HepG2 (cell line): ENCODE measurements around the gene CREBBP. TPM values are rescaled to one million over a fixed set of nuclear protein-coding genes. Genes with fewer than 3 reads are reported as not detected.

Experiments
- ATF3 ChIP-seq: sonication (generic); formaldehyde crosslinking; IDR thresholded peaks from 2 replicates; pipeline ENCODE4 v1.4.0; 2020; ENCODE audit warnings: missing genetic modification reagents
- CHD4 ChIP-seq: fragments of 200-600 bp; sonication (generic); IDR thresholded peaks from 2 replicates; pipeline ENCODE4 v1.7.0; 2017; ENCODE audit warnings: mild to moderate bottlenecking, low read length, borderline replicate concordance
- DR1 ChIP-seq: sonication (generic); formaldehyde crosslinking; IDR thresholded peaks from 2 replicates; pipeline ENCODE4 v1.8.0; 2021; ENCODE audit warnings: mild to moderate bottlenecking, missing genetic modification reagents, inconsistent platforms
- DRAP1 ChIP-seq: IDR thresholded peaks from 2 replicates; pipeline ENCODE4 v1.6.1; 2016; ENCODE audit warnings: missing genetic modification reagents, missing compliant biosample characterization
- PAXIP1 ChIP-seq: sonication (generic); formaldehyde crosslinking; conservative IDR thresholded peaks from 2 replicates; pipeline ENCODE4 v1.4.0; 2020; ENCODE audit warnings: mild to moderate bottlenecking, missing genetic modification reagents, moderate library complexity
- PCBP2 ChIP-seq: fragments of 200-400 bp; formaldehyde crosslinking; optimal IDR thresholded peaks from 2 replicates; pipeline ENCODE3; 2018; ENCODE audit warnings: low read length, low read depth; ENCODE audit not compliant: poor library complexity, severe bottlenecking
- PHF20 ChIP-seq: sonication (generic); formaldehyde crosslinking; IDR thresholded peaks from 2 replicates; pipeline ENCODE4 v1.5.0; 2020; ENCODE audit warnings: mild to moderate bottlenecking, missing genetic modification reagents
- SMARCE1 ChIP-seq: fragments of 450-650 bp; IDR thresholded peaks from 2 replicates; pipeline ENCODE4 v1.6.1; 2017; ENCODE audit warnings: borderline replicate concordance
- TFDP1 ChIP-seq: IDR thresholded peaks from 2 replicates; pipeline ENCODE4 v1.6.1; 2016; ENCODE audit warnings: missing compliant biosample characterization, missing genetic modification reagents, borderline replicate concordance
- ZFP36L2 ChIP-seq: sonication (generic); formaldehyde crosslinking; IDR thresholded peaks from 2 replicates; pipeline ENCODE4 v1.4.0; 2020; ENCODE audit warnings: missing genetic modification reagents
- ZNF343 ChIP-seq: sonication (generic); formaldehyde crosslinking; IDR thresholded peaks from 2 replicates; pipeline ENCODE4 v1.4.0; 2020; ENCODE audit warnings: mild to moderate bottlenecking, missing genetic modification reagents
- ZNF569 ChIP-seq: sonication (generic); formaldehyde crosslinking; IDR thresholded peaks from 2 replicates; pipeline ENCODE4 v1.5.0; 2020; ENCODE audit warnings: mild to moderate bottlenecking, missing genetic modification reagents, moderate library complexity, borderline replicate concordance
- ZNF784 ChIP-seq: sonication (generic); formaldehyde crosslinking; IDR thresholded peaks from 2 replicates; pipeline ENCODE4 v1.5.1; 2020; ENCODE audit warnings: missing genetic modification reagents, mild to moderate bottlenecking, borderline replicate concordance
- ZSCAN12 ChIP-seq: sonication (generic); formaldehyde crosslinking; IDR thresholded peaks from 2 replicates; pipeline ENCODE4 v1.9.0; 2021; ENCODE audit warnings: mild to moderate bottlenecking, missing genetic modification reagents
- polyA plus RNA-seq, 8 experiments: library from polyadenylated mRNA; depleted of rRNA in 3 of 8; stranded (reverse) in 7 of 8; unstranded in 1 of 8; fragments of >200 nt; fragmentation: Illumina TruSeq in 4 of 8; extraction: Trizol in 4 of 8; gene quantifications; 2 replicates each; pipeline versions ENCODE4 v1.2.1 to v1.2.3, GENCODE V29; 2011 to 2016; ENCODE audit warnings: low read depth in 4 of 8, missing spikeins in 1 of 8, mixed read lengths in 1 of 8; ENCODE audit not compliant: insufficient read depth in 1 of 8
- total RNA-seq, 5 experiments: library from RNA; depleted of rRNA; stranded (reverse); fragments of >200 nt; fragmentation: Illumina TruSeq; extraction: Trizol; gene quantifications; 2 replicates each; pipeline ENCODE4 v1.2.3, GENCODE V29; 2016; ENCODE audit warnings: low read depth in 1 of 5
- TF ChIP-seq, protein P1 (sequence below), 2 experiments: sonication (generic) in 1 of 2; formaldehyde crosslinking in 1 of 2; IDR thresholded peaks; 2 replicates each; pipeline versions ENCODE4 v1.6.1 to v1.9.0; 2014 to 2022; ENCODE audit warnings: antibody characterized with exemption in 1 of 2, borderline replicate concordance in 1 of 2, inconsistent platforms in 1 of 2, low read depth in 1 of 2, missing genetic modification reagents in 1 of 2

CREBBP gene
- total and polyA plus RNA-seq, 2 of the 13 experiments (the other 11 are each of a cell fraction or from before 2014, with no cell fraction given), result 5.3 to 10.4 TPM

DNA sequence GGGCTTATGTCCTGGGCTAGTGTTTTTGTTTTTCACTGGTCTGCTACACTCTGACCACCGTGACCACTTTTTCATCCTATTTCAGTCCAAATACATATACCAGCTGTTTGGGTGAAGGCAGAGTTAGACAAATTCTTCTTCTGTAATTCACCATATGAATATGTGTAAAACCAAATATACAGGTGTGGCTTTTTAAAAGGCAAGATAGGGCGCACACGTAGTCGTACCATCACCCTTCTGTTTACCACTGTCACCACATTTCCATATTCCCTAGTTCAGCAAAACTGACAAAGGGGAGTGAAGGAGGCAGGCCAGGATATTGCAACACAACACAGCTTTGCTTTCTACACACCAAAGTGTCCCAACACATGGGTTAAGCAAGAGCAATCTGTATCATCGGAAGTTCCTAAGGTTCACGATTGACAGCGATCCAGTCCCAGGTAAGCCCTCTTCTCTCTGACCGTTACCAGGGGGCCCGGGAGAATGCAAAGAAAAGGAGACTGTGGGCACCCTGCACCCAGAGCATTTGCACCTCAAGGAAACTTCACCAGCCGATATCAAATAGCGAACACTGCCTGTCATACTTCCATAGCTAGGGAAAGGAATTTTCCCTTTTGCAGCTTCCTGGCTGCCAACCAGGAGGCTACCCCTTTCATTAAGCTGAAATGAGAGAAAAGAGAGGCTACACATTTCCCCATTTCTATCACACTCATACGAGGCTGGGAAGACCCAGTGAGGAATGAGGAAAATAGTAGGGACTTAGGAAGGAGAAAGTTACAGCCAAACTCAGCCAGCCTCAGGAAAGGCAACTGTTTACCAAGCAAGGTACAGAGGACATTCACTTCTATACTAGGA lies 23.1 kb downstream of the CREBBP start (continued):
- TF ChIP-seq ZSCAN12, result 0 out of 2 replicates have a peak, but pooled peaks have one; percentile 47
- TF ChIP-seq ATF3 (CRISPR knock-in tag), result no peak; the same call in 1 of the 2 replicates
- peak; percentile 73 for TF ChIP-seq PAXIP1 (CRISPR knock-in tag)
- TF ChIP-seq DR1, result no peak
- no peak for TF ChIP-seq PCBP2
- no peak for TF ChIP-seq TFDP1 (CRISPR knock-in tag)
- TF ChIP-seq PHF20 (CRISPR knock-in tag), result no peak
- no peak; the same call in 1 of the 2 replicates for TF ChIP-seq DRAP1 (CRISPR knock-in tag)
- no peak for TF ChIP-seq CHD4
- no peak for TF ChIP-seq ZNF569
- no peak for TF ChIP-seq ZNF343
- TF ChIP-seq, protein P1, sequence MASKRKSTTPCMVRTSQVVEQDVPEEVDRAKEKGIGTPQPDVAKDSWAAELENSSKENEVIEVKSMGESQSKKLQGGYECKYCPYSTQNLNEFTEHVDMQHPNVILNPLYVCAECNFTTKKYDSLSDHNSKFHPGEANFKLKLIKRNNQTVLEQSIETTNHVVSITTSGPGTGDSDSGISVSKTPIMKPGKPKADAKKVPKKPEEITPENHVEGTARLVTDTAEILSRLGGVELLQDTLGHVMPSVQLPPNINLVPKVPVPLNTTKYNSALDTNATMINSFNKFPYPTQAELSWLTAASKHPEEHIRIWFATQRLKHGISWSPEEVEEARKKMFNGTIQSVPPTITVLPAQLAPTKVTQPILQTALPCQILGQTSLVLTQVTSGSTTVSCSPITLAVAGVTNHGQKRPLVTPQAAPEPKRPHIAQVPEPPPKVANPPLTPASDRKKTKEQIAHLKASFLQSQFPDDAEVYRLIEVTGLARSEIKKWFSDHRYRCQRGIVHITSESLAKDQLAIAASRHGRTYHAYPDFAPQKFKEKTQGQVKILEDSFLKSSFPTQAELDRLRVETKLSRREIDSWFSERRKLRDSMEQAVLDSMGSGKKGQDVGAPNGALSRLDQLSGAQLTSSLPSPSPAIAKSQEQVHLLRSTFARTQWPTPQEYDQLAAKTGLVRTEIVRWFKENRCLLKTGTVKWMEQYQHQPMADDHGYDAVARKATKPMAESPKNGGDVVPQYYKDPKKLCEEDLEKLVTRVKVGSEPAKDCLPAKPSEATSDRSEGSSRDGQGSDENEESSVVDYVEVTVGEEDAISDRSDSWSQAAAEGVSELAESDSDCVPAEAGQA (IDR thresholded peaks at IDR 0.05; ENCODE audit: low read depth), result no peak
- TF ChIP-seq, protein P1 (CRISPR knock-in tag; IDR thresholded peaks at IDR 0.05; ENCODE audit: borderline replicate concordance), result no peak
- no peak for TF ChIP-seq ZFP36L2 (CRISPR knock-in tag)
- TF ChIP-seq ZNF784 (CRISPR knock-in tag), result no peak
- TF ChIP-seq SMARCE1, result no peak
